Activated CD8-positive, alpha-beta memory T cell treated with anti-CD3 and anti-CD28 coated beads for 1 hour (primary cell): Measurements from ENCODE around the gene SUCLG1.

Source experiments
- DNase-seq, 2 donors: peaks; one replicate each; pipeline ENCODE4 v3.0.0-alpha.2; 2020; ENCODE audit warnings: low read depth in 1 of 2; ENCODE audit errors: extremely low read depth in 1 of 2

Gene SUCLG1

DNA sequence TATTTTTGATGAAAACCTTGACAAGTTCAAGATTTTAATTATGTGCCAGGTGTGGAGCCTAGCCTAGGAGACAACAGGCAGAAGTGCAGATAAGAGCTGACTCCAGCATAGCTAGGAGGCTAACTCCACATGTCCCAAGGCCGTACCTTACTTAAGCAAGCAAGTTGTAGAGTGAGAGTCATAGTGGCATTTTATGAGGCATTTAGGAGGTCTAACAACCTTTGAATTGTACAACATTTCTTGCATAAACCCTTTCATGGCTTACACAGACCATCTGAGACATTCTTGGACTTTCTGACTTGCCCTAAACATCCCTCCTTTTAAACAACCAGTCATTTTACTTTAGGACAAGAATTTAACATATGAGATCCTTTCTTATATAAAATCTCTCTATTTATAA is 8.3 kb upstream of the SUCLG1 start:
- no peak for DNase-seq

DNA sequence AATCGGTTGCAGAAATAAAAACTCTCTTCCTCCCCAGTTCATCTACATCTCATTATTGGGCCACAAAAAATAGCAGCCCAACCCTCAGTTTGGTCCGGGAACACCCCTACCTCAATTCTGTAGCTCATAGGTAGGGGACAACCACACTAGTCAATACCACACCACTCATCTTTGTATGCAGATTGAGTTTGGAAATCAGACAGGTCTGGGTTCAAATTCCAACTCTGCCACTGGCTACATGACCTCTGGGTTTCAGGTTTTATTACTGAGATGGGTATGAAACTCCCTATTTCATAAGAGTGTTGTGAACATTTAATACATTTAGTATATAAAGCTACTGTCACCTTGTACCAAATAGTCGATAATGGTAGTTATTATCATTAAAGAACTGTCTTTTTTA is 2.2 kb upstream of the SUCLG1 start:
- no peak for DNase-seq

GRCh38 chr2:84460670-84461069 is 1.6 kb upstream of the SUCLG1 start:
- no peak for DNase-seq

GRCh38 chr2:84459944-84460429 is 907 bp upstream of the SUCLG1 start:
- DNase-seq: no peak

GRCh38 chr2:84458551-84459017 is 496 bp downstream of the SUCLG1 start:
- DNase-seq: no peak

GRCh38 chr2:84457686-84458085 is 1.4 kb downstream of the SUCLG1 start:
- DNase-seq: no peak

- DNase-seq: no peak
These were observed 2.9 kb downstream of the SUCLG1 start for GRCh38 chr2:84456156-84456555.

DNA sequence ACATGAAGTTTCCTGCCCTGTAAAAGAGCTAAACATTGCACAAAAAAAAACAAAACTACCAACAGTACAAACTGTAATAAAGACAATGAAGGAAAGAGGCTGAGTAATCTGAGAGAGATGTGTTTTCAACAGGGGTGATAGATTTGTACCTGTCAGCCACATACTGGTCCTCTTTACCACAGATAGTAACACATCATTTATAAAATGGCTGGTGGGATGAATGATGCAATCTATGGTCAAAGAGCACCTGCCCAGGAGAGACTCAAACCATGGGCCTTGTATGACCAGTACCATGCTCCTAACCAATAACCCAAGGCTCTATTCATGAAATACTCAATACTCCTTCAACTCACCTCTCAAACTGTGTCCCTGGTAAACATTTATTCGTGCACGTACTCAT is 4.5 kb downstream of the SUCLG1 start:
- DNase-seq: no peak

- DNase-seq: no peak
These were observed 6.5 kb downstream of the SUCLG1 start for GRCh38 chr2:84452624-84453023.

- DNase-seq: no peak
These were observed 7.5 kb downstream of the SUCLG1 start for GRCh38 chr2:84451579-84451978.

DNA sequence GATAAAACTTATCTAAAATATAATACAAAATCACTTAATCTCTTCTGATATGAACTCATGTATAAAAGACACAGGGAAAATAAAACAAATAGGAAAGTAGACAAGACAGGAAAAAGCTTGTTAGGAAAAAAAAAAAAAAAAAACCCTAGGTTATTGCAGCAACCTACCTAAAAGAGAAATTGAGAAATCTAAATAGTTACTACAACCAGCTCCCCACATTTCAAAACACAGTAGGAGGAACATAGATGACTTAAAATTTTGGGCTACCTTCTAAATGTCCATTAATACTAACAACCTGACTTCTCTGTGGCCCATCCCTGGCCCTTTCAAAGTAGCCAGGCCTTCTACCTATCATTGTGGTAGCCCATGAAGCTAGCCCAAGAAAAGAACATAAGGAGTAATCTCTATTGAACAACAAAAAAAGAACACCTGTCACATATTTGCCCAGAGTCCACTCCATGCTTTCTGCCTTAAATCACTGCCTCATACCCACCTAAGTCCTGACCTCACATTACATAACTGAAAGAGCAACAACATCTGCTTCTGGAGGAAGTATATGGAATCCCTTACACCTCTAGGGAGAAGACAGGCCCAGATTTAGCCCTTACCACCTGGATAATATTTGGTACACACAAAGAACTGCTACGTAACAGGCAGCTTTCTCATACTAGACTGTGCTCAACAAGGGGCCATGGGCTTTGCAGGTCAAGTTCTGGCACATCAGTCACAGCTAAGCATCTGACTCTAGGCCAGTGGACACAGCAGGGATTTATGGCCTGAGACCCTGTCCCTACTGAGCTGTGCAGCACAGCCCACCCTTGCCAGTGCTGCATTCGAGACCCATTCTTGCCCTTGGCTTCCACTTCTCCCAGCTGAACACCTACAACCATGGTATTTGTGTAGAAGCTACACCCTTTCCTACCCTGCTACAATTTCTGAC is 8.5 kb downstream of the SUCLG1 start:
- no peak for DNase-seq

DNA sequence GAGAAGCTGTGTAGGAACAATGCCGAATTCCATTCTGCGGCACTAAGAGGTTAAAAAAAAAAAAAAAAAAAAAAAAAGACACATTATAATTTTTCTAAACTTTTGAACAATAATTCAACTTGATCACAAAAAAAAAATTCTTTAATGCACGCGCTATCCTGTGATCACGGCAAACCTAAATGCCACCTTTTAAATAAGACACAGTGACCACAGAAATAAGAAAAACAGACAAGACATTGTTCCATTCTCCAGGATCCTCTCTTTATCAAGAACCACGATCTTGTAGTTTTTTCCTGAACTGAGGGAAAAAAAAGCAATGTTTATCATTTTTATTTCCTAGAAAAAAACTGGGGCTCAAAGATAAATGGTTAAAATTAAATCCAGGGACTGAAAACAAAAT is 9.4 kb downstream of the SUCLG1 start:
- DNase-seq: no peak

DNA sequence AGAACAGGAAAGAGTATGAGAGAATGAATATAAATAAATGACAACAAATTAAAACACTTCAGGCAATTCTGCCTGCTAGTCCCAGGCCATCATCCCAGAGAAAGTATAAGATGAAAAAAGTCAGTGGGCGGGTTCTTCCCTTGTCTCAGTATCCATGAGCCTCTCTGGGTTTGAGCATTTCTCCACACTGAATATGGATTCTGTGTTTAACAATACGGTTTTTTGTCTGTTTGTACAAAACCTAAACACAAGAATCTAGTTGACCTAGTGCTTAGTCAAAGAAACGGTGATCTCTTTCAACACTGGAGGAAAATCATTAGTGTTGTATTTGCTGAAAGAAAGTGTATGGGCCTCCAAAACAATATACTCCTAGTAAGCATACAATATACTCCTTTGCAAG is 10.0 kb downstream of the SUCLG1 start:
- DNase-seq: no peak

DNA sequence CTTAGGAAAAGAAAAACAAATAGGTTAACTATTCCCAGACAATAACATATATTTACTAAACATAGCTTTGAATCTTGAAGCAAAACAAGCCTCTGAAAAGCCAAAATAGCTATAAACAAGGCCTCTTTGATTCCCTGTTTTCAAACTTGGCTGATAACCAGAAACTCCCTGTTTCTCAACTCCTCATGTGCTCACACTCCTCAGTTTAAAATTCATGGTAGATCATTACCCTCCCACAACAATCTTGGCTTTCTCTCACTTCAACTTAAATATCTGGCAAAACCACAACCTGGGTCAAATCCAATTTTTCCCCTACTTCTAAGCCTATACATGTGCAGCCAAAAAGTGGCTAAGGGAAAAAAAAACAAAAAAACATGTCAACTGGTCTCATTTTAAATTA is 15.6 kb downstream of the SUCLG1 start:
- no peak for DNase-seq

GRCh38 chr2:84442888-84443287 is 16.2 kb downstream of the SUCLG1 start:
- DNase-seq: no peak

DNA sequence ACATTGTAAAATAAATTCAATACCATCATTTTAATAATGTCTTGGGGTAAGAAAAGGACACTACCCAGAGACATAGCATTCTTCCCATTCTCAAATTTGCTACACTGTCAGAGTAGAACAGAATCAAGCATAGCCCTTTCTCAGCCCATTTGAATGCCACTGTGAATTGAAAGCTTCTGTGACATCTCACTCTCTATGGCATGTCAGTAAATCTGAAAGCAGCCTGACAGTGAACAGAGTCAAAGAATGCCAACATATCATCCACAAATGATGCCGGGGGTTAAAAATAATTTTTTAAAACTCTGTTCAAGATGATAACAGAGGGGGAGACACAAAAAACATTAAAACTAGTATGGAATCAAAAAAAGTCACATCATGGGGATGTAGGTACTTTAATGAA is 17.6 kb downstream of the SUCLG1 start:
- DNase-seq: no peak

GRCh38 chr2:84441036-84441435 is 18.0 kb downstream of the SUCLG1 start:
- no peak for DNase-seq

- no peak for DNase-seq
These were observed 23.6 kb downstream of the SUCLG1 start for GRCh38 chr2:84435345-84436025.

DNA sequence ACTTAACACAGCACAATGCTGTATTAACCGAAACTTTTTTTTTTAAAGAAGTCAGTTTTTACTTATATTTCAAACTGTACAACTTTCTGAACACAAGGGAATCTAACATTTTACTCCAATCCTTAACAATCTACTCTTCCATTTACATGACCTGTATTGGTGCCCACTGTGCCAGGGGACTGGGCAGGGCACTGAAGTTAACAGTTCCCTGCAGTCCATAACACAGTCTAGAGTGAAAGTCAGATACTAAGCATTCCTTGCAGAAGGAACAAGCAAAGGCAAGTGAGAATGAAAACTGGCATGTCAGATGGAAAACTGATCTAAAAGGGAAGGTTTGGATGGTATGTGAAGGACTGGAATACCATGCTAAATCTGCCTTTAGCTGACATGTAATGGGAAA is 29.8 kb downstream of the SUCLG1 start:
- DNase-seq: no peak

DNA sequence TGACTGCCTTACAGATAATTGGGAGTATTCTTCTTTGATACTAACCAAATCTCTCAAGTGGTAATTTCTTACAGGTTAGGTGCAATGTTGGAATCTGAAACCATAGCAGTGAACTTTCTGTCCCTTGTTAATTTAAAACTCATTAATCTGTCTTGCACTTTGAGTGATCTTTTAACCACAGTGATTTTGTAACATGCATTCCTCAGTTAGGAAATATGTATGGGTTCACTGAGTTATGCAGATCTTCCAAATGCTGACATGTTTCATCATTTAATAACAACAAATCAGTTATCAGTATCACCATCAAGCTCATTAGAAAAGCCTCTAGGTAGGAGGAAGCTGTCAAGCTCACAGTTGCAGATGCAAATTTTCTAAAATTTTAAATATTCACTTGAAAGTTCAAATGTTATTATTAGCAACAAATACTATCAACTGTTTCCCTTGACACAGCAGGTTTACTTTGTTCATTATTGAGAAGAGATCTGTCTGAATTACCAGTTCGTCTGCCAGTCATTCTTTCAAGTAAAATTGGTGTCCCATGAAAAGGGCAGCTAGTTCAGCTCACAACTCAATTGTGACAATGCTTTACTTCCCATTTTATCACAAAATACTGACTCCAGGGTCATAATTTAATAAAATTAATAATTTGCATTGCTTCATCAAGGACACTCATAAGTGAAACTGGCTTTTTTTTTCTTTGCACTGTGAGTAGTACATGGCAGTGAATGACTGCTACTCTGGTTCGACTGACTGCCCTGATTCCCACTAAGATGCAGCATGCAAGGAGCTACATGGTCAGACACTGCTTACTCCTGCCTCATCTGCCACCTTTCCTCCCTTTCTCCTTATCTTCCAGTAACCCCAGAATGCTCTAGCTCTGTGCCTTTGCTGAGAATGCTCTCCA is 31.6 kb downstream of the SUCLG1 start:
- DNase-seq: no peak

DNA sequence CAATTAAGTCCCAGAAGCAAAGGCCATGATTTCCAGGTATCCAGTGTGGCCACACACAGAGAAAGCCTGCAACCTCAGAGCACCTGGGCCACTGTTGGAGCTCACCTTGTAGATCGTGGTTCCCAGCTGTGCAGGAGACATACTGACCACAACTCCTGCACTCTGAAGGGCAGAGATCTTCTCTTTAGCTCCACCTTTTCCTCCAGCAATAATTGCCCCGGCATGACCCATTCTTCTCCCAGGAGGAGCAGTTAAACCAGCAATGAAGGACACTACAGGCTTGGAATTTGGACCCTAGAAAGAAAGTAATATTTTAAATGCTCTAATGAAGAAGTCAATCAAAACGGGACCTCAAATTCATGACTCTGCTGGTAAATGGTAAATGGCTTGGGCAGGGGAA is 33.8 kb downstream of the SUCLG1 start:
- no peak for DNase-seq
